Body of pancreas (tissue), 4 donors: ENCODE measurements around the gene UBE2E1. TPM values are rescaled to one million over a fixed set of nuclear protein-coding genes. Genes with fewer than 3 reads are reported as not detected.
A peak's percentile ranks its signal among the peaks of the same experiment; 100 is the strongest.
"Not testable (repeated sequence)": the region's sequence is repeated elsewhere in the genome, so short reads cannot be mapped to it uniquely, and the experiment has no call there.

ENCODE experiments used
- ATAC-seq: fragments of 150-250 bp; one replicate; pipeline ENCODE4 v1.9.1; 2016
- DNase-seq, 4 donors: peaks; one replicate each; pipeline ENCODE4 v3.0.0-alpha.2; 2019
- H3K27ac ChIP-seq, 4 donors: fragments of 200-600 bp; sonication (generic); 1 replicate in 3 of 4; 2 replicates in 1 of 4; pipeline versions ENCODE4 v1.5.1 to v1.6.1; 2016 to 2019; ENCODE audit warnings: mild to moderate bottlenecking in 1 of 4, mixed read lengths in 1 of 4, moderate library complexity in 1 of 4
- H3K27me3 ChIP-seq, 2 donors: fragments of 200-600 bp; sonication (generic); one replicate each; pipeline ENCODE4 v1.6.0; 2016; ENCODE audit warnings: mild to moderate bottlenecking in 1 of 2
- H3K36me3 ChIP-seq, 2 donors: fragments of 200-600 bp; sonication (generic); replicated peaks in 1 of 2; 2 replicates each; pipeline ENCODE4 v1.5.1; 2016; ENCODE audit warnings: low read depth in 2 of 2; ENCODE audit not compliant: insufficient read depth in 1 of 2
- H3K4me1 ChIP-seq: fragments of 200-600 bp; sonication (generic); one replicate; pipeline ENCODE4 v1.6.0; 2016
- H3K4me3 ChIP-seq, 2 donors: fragments of 200-600 bp; sonication (generic); 1 replicate in 1 of 2; 2 replicates in 1 of 2; pipeline ENCODE4 v1.5.1; 2016 to 2019
- H3K9me3 ChIP-seq, 3 donors: fragments of 200-600 bp; sonication (generic); 1 replicate in 2 of 3; 2 replicates in 1 of 3; pipeline ENCODE4 v1.5.1; 2016
- POLR2A ChIP-seq, 3 donors: fragments of 450-650 bp; IDR thresholded peaks; one replicate each; pipeline ENCODE4 v1.6.1; 2016; ENCODE audit warnings: antibody characterized with exemption in 3 of 3, mild to moderate bottlenecking in 2 of 3
- WGBS, 2 donors: methylation state at CpG; one replicate each; pipeline ENCODE4 v1.1.5; 2017; 5-methylcytosine and 5-hydroxymethylcytosine counted together
- intact Hi-C: fragments of 100-400 bp; cut with DNase I; formaldehyde crosslinking; loops from one replicate; pipeline ENCODE4 v1.15.1; 2023
- total RNA-seq, 2 donors: library from RNA; depleted of rRNA; stranded (reverse); fragments of >200 nt; gene quantifications; one replicate each; pipeline ENCODE4 v1.1.0, GENCODE V29; 2016
- TF ChIP-seq, protein P1 (sequence below), 7 experiments: fragments of 450-650 bp in 4 of 7; fragments of 200-600 bp in 3 of 7; sonication (generic) in 3 of 7; IDR thresholded peaks; one replicate each; pipeline ENCODE4 v1.5.1; 2016 to 2019; ENCODE audit warnings: antibody characterized with exemption in 7 of 7

Gene UBE2E1
- total RNA-seq, 2 donors from 2014 or later, result 21.1 to 30.9 TPM

DNA sequence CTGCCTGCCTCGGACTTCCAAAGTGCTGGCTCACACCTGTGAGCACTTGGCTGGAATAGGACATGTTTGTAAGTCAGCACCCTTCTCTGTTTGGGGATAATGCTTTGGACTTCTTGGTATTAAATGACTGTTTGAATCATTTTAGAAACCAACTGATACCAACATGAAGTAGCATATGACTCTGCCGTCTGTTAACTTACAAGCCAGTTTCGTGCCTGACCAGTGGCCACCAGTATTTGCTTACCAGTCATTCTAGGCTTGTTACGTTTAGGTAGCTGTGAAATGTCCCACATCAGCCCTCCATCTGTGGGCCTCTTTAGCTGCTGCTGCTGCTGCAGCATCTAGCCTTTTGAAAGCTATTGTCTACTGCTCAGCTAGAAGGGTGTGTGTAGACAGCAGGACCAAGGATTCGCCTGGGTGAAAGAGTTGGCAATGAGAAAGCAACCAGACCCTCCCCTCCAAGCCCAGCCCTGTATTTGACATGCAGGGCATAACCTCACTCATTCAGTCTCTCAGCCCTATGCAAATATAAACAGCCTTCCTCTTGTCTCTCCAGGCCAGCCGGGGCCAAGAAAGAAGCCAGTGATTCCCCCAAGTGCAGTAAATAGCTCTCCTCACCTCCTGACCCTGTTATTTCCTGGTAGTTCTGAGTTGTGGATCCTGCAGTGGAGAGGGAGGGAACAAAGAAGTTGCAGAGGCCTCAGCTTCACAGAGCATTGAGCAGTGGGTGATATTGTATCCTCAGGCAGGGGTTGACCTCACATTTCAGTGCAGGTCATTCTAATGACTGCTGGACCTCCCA, 60.0 kb downstream of the UBE2E1 start:
- ATAC-seq (peak; percentile 35), DNase-seq (peak in 1 of 4 donors; percentile 13)
- Histone ChIP-seq H3K36me3 (no peaks in the 10 kb centered on the region), H3K27ac (peak overlapping the region in 2 of 4 donors; percentile 1 to 10), H3K27me3 (no peaks in the 10 kb centered on the region), H3K4me3 (no peak overlapping the region), H3K9me3 (no peaks in the 10 kb centered on the region), H3K4me1 (peaks cover 29% of the 10 kb centered on the region)
- TF ChIP-seq, protein P1, sequence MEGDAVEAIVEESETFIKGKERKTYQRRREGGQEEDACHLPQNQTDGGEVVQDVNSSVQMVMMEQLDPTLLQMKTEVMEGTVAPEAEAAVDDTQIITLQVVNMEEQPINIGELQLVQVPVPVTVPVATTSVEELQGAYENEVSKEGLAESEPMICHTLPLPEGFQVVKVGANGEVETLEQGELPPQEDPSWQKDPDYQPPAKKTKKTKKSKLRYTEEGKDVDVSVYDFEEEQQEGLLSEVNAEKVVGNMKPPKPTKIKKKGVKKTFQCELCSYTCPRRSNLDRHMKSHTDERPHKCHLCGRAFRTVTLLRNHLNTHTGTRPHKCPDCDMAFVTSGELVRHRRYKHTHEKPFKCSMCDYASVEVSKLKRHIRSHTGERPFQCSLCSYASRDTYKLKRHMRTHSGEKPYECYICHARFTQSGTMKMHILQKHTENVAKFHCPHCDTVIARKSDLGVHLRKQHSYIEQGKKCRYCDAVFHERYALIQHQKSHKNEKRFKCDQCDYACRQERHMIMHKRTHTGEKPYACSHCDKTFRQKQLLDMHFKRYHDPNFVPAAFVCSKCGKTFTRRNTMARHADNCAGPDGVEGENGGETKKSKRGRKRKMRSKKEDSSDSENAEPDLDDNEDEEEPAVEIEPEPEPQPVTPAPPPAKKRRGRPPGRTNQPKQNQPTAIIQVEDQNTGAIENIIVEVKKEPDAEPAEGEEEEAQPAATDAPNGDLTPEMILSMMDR (IDR thresholded peaks at IDR 0.05), result no peak
- TF ChIP-seq POLR2A (IDR thresholded peaks at IDR 0.05), result no peak
- 65 to 67% methylated on average over 6 of the region's 6 CpGs for WGBS, 2 donors
- intact Hi-C loops, result no loop called here

DNA sequence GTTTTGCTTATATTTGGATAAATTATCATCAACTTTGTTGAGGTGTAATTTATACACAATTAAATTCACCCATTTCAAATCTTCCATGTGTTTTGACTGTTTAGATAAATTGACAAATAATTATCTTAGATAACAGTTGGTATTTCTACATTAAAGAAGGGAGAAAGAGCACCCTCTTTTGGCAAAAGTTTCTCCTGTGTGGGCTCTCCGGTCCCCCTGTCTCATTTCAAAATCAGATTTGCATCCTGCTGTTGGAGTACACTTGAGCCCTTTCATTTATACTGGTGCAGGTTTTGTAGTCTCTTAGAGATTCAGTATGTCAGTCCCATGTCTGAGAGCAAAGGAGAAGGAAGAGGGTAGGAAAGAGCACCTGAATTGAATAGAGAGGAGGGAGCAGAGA, 61.6 kb downstream of the UBE2E1 start:
- DNase-seq (no peak), ATAC-seq (no peak)
- H3K27ac ChIP-seq, result no peak overlapping the region
- TF ChIP-seq, protein P1 (IDR thresholded peaks at IDR 0.05), result no peak
- no peak for TF ChIP-seq POLR2A (IDR thresholded peaks at IDR 0.05)
- intact Hi-C loops, result no loop called here
- H3K4me3 ChIP-seq, result no peak overlapping the region
- 65 to 83% methylated on average over 1 of the region's 1 CpG for WGBS, 2 donors
- no peaks in the 10 kb centered on the region for H3K27me3 ChIP-seq
- H3K9me3 ChIP-seq, result no peaks in the 10 kb centered on the region
- peaks cover 29% of the 10 kb centered on the region for H3K4me1 ChIP-seq
- H3K36me3 ChIP-seq, result no peaks in the 10 kb centered on the region

DNA sequence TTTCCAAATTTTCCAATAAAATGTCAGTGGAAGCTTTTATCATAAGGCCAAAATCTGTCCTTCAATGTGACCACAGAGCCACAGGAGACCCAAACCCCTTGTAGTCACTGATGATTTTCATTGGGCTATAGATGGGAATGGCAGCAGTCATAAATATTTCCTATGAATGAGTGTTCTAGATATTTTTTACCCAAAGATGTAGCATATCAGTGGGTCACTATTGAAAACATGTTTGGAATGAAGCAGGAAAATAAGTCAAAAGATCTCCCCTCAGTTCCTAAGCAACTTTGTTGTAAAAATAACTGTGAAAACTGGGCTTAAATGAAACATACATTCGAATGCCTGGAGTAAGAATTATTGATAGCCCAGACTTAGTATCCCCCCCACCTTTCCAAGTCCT, 62.1 kb downstream of the UBE2E1 start:
- intact Hi-C loops, result no loop called here

DNA sequence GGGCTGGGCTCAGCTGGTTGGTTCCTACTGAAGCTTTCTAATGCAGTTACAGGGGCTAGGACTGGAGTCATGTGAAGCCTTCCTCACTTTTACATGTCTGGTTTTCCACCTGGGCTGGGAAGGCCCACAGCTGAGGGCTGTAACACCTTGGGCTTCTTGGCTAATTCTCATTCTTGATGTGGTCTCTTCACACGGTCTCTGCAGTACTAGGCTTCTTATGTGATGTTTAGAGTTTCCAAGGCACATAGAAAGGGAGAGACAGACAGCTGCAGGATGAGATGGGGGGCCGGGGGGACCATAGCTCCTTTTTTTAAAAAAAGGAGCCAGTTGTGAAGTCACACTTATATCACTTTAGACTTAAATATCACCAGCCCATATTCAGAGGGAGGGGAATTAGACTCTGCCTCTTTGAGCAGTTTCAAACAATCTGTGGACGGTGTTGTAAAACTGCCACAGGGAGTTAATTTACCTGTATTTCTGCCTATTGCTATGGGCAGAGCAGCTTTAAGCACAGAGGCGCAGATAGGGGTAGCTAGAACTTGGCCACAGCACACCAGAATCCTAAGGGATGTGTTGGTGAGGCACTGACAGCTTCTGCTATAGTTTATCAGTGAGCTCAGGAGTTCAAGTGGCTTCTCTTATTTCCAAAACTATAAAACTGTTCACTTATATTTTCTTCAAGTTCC, 64.4 kb downstream of the UBE2E1 start:
- H3K36me3 ChIP-seq, result no peaks in the 10 kb centered on the region
- DNase-seq (no peak), ATAC-seq (no peak)
- 96 to 100% methylated on average over 4 of the region's 4 CpGs for WGBS, 2 donors
- peaks cover 26% of the 10 kb centered on the region for H3K4me1 ChIP-seq
- H3K9me3 ChIP-seq, result no peaks in the 10 kb centered on the region
- H3K4me3 ChIP-seq, result no peak overlapping the region
- H3K27ac ChIP-seq, result no peak overlapping the region
- no peaks in the 10 kb centered on the region for H3K27me3 ChIP-seq
- intact Hi-C loops, result no loop called here
- no peak for TF ChIP-seq POLR2A (IDR thresholded peaks at IDR 0.05)
- TF ChIP-seq, protein P1 (IDR thresholded peaks at IDR 0.05), result no peak

More for the DNA sequence above, 62.1 kb downstream of the UBE2E1 start:
- Histone ChIP-seq H3K4me3 (no peak overlapping the region), H3K27me3 (no peaks in the 10 kb centered on the region), H3K27ac (no peak overlapping the region), H3K9me3 (no peaks in the 10 kb centered on the region), H3K36me3 (no peaks in the 10 kb centered on the region), H3K4me1 (peaks cover 29% of the 10 kb centered on the region)
- TF ChIP-seq POLR2A (IDR thresholded peaks at IDR 0.05), result no peak
- TF ChIP-seq, protein P1 (IDR thresholded peaks at IDR 0.05), result no peak
- ATAC-seq (no peak), DNase-seq (no peak)
- 91 to 97% methylated on average over 1 of the region's 1 CpG for WGBS, 2 donors

DNA sequence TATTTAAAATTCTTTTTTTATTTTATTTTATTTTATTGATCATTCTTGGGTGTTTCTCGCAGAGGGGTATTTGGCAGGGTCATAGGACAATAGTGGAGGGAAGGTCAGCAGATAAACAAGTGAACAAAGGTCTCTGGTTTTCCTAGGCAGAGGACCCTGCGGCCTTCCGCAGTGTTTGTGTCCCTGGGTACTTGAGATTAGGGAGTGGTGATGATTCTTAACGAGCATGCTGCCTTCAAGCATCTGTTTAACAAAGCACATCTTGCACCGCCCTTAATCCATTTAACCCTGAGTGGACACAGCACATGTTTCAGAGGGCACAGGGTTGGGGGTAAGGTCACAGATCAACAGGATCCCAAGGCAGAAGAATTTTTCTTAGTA, 64.9 kb downstream of the UBE2E1 start:
- 88 to 94% methylated on average over 1 to 4 of the region's 5 CpGs for WGBS, 2 donors
- H3K27ac ChIP-seq, result not testable (repeated sequence)

DNA sequence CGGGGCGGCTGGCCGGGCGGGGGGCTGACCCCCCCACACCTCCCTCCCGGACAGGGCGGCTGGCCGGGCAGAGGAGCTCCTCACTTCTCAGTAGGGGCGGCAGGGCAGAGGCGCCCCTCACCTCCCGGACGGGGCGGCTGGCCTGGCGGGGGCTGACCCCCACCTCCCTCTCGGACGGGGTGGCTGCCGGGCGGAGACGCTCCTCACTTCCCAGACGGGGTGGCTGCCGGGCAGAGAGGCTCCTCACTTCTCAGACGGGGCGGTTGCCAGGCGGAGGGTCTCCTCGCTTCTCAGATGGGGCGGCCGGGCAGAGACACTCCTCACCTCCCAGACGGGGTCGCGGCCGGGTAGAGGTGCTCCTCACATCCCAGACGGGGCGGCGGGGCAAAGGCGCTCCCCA, 65.6 kb downstream of the UBE2E1 start:
- ATAC-seq, H3K27me3 ChIP-seq, H3K9me3 ChIP-seq, H3K36me3 ChIP-seq, H3K27ac ChIP-seq, intact Hi-C loops, DNase-seq, H3K4me3 ChIP-seq: not testable (repeated sequence)
- 98% methylated on average over 9 to 27 of the region's 34 CpGs for WGBS, 2 donors
- H3K4me1 ChIP-seq, result peaks cover 13% of the 10 kb centered on the region

More for the DNA sequence above, 64.9 kb downstream of the UBE2E1 start:
- H3K27me3 ChIP-seq, ATAC-seq, intact Hi-C loops, H3K4me3 ChIP-seq, H3K9me3 ChIP-seq, DNase-seq, H3K36me3 ChIP-seq: not testable (repeated sequence)
- H3K4me1 ChIP-seq, result peaks cover 20% of the 10 kb centered on the region
